Neural progenitor cell (in vitro differentiated cells): ENCODE measurements around the gene WWOX. TPM values are rescaled to one million over a fixed set of nuclear protein-coding genes. Genes with fewer than 3 reads are reported as not detected.

ENCODE experiments used
- DNase-seq: peaks from one replicate; pipeline ENCODE4 v3.0.0-alpha.2; 2016; ENCODE audit warnings: low spot score
- H2AFZ ChIP-seq: fragments of 200-600 bp; sonication (generic); replicated peaks from 2 replicates; pipeline ENCODE4 v1.6.1; 2016; ENCODE audit warnings: antibody characterized with exemption
- H3F3A ChIP-seq: fragments of 200-600 bp; sonication (generic); 2 replicates; pipeline ENCODE4 v1.6.1; 2016; ENCODE audit warnings: antibody characterized with exemption, low read depth
- H3K27ac ChIP-seq: fragments of 200-600 bp; sonication (generic); 2 replicates; pipeline ENCODE4 v1.5.1; 2016; ENCODE audit warnings: mild to moderate bottlenecking
- H3K27me3 ChIP-seq: fragments of 200-600 bp; sonication (generic); 2 replicates; pipeline ENCODE4 v1.6.1; 2016; ENCODE audit warnings: mild to moderate bottlenecking, moderate library complexity
- H3K36me3 ChIP-seq: fragments of 200-600 bp; sonication (generic); 2 replicates; pipeline ENCODE4 v1.5.1; 2016
- H3K4me1 ChIP-seq: fragments of 200-600 bp; sonication (generic); 2 replicates; pipeline ENCODE4 v1.6.1; 2016; ENCODE audit warnings: mixed run types
- H3K4me2 ChIP-seq: fragments of 200-600 bp; sonication (generic); 2 replicates; pipeline ENCODE4 v1.6.1; 2016
- H3K4me3 ChIP-seq: fragments of 200-600 bp; sonication (generic); 2 replicates; pipeline ENCODE4 v1.5.1; 2016
- H3K79me2 ChIP-seq: fragments of 200-600 bp; sonication (generic); 2 replicates; pipeline ENCODE4 v1.6.1; 2016; ENCODE audit warnings: low read depth
- H3K9ac ChIP-seq: fragments of 200-600 bp; sonication (generic); 2 replicates; pipeline ENCODE4 v1.6.1; 2016
- H3K9me3 ChIP-seq: fragments of 200-600 bp; sonication (generic); 2 replicates; pipeline ENCODE4 v1.5.1; 2016; ENCODE audit warnings: low read depth
- H4K20me1 ChIP-seq: fragments of 200-600 bp; sonication (generic); 2 replicates; pipeline ENCODE4 v1.6.1; 2016; ENCODE audit warnings: low read depth
- H3K27ac Mint-ChIP-seq: 3 replicates; pipeline ENCODE4 v1.8.0; 2021; ENCODE audit warnings: mixed read lengths
- H3K27me3 Mint-ChIP-seq: 2 replicates; pipeline ENCODE4 v1.8.0; 2022; ENCODE audit warnings: low read depth, mild to moderate bottlenecking, inconsistent platforms, moderate library complexity, mixed read lengths; ENCODE audit not compliant: insufficient read depth
- H3K36me3 Mint-ChIP-seq: 3 replicates; pipeline ENCODE4 v1.8.0; 2021; ENCODE audit warnings: mixed read lengths
- H3K4me1 Mint-ChIP-seq: 3 replicates; pipeline ENCODE4 v1.8.0; 2021; ENCODE audit warnings: mixed read lengths
- H3K4me3 Mint-ChIP-seq: 3 replicates; pipeline ENCODE4 v1.8.0; 2021; ENCODE audit warnings: mild to moderate bottlenecking, moderate library complexity, mixed read lengths
- H3K9me3 Mint-ChIP-seq: 3 replicates; pipeline ENCODE4 v1.8.0; 2020; ENCODE audit warnings: mixed read lengths
- CTCF ChIP-seq: fragments of 200-600 bp; sonication (generic); IDR thresholded peaks from 2 replicates; pipeline ENCODE4 v1.5.1; 2017; ENCODE audit warnings: antibody characterized with exemption, mild to moderate bottlenecking
- EZH2 ChIP-seq: fragments of 200-600 bp; sonication (generic); IDR thresholded peaks from 2 replicates; pipeline ENCODE4 v1.6.1; 2017; ENCODE audit warnings: antibody characterized with exemption, mild to moderate bottlenecking, moderate library complexity
- EZH2phosphoT487 ChIP-seq: fragments of 200-600 bp; sonication (generic); IDR thresholded peaks from 2 replicates; pipeline ENCODE4 v1.6.1; 2017; ENCODE audit warnings: antibody characterized with exemption
- total RNA-seq: library from RNA; depleted of rRNA; stranded (reverse); fragments of >200 nt; gene quantifications from 2 replicates; pipeline ENCODE4 v1.2.3, GENCODE V29; 2015; ENCODE audit warnings: low replicate concordance

WWOX gene
- total RNA-seq, 1 donor from 2014 or later: 63.7 TPM

GRCh38 chr16:78650339-78651074, 551.1 kb downstream of the WWOX start:
- Histone ChIP-seq H3K4me2 (no peak overlapping the region), H3K9ac (no peak overlapping the region), H4K20me1 (no peaks in the 10 kb centered on the region), H2AFZ (no peak overlapping the region), H3K4me3 (no peak overlapping the region), H3K9me3 (no peaks in the 10 kb centered on the region), H3K27me3 (no peaks in the 10 kb centered on the region), H3K4me1 (no peaks in the 10 kb centered on the region), H3K36me3 (no peaks in the 10 kb centered on the region), H3K79me2 (no peaks in the 10 kb centered on the region), H3F3A (no peaks in the 10 kb centered on the region), H3K27ac (no peak overlapping the region)
- Mint-ChIP-seq H3K4me3 (no peak overlapping the region), H3K9me3 (peaks cover 4% of the 10 kb centered on the region), H3K4me1 (peaks cover 10% of the 10 kb centered on the region), H3K36me3 (peaks cover 3% of the 10 kb centered on the region), H3K27ac (peak overlapping the region; percentile 4), H3K27me3 (peaks cover 3% of the 10 kb centered on the region)
- no peak for DNase-seq
- TF ChIP-seq EZH2phosphoT487: no peak
- TF ChIP-seq EZH2: no peak
- TF ChIP-seq CTCF: no peak

GRCh38 chr16:78654929-78655328, 555.5 kb downstream of the WWOX start:
- H3K4me1 Mint-ChIP-seq: peaks cover 28% of the 10 kb centered on the region
- Histone ChIP-seq H3K4me3 (no peak overlapping the region), H3K27ac (no peak overlapping the region), H3K79me2 (no peaks in the 10 kb centered on the region), H3K36me3 (no peaks in the 10 kb centered on the region), H2AFZ (no peak overlapping the region), H3K4me1 (no peaks in the 10 kb centered on the region), H3K4me2 (no peak overlapping the region), H3K9ac (no peak overlapping the region), H3F3A (no peaks in the 10 kb centered on the region), H3K9me3 (no peaks in the 10 kb centered on the region), H4K20me1 (no peaks in the 10 kb centered on the region), H3K27me3 (no peaks in the 10 kb centered on the region)
- H3K27me3 Mint-ChIP-seq: peaks cover 6% of the 10 kb centered on the region
- H3K4me3 Mint-ChIP-seq: no peak overlapping the region
- no peaks in the 10 kb centered on the region for H3K9me3 Mint-ChIP-seq
- no peak for DNase-seq
- peaks cover 2% of the 10 kb centered on the region for H3K36me3 Mint-ChIP-seq
- TF ChIP-seq EZH2 (no peak), CTCF (no peak), EZH2phosphoT487 (no peak)
- H3K27ac Mint-ChIP-seq: no peak overlapping the region

DNA sequence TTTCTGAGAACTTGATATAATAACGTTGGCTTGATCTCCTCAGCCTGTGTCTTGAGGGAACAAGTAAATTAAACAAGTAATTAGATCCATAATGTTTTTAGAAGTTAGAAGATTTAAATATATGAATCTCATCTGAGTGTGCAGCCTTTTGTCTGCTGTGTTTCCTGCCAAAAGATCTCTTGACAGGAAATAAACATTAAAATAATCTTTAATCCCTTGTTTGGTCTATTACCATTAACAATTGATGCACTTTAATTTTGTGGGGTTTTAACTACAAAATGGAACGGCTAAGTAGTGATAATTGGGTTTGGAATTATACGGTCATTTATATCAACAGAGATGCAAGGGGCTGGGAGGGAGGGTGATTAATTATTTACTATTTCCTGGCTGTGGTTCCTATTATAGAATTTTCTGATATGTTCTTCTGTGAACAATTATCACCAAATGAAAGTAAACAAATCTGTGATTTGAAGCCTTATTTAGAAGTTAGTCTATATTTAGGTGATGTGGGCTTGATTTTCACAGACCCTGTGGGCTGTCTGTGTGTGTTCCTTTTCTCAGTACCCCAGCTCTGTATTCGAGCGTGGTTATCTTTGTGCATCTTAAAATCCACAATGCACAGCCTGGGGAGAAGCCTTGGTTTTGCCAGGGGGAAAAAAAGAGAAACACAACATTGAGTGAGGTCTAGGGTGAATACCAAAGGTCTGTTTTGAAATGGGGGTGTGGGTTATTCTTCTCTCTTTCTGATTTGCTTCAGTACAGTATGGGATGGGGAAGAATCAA, 556.1 kb downstream of the WWOX start:
- Histone ChIP-seq H2AFZ (no peak overlapping the region), H4K20me1 (no peaks in the 10 kb centered on the region), H3K9ac (no peak overlapping the region), H3K79me2 (no peaks in the 10 kb centered on the region), H3F3A (no peaks in the 10 kb centered on the region), H3K4me1 (no peaks in the 10 kb centered on the region), H3K4me3 (no peak overlapping the region), H3K36me3 (no peaks in the 10 kb centered on the region), H3K9me3 (no peaks in the 10 kb centered on the region), H3K27ac (no peak overlapping the region), H3K4me2 (no peak overlapping the region), H3K27me3 (no peaks in the 10 kb centered on the region)
- Mint-ChIP-seq H3K27me3 (peaks cover 6% of the 10 kb centered on the region), H3K9me3 (no peaks in the 10 kb centered on the region), H3K4me3 (no peak overlapping the region), H3K36me3 (peaks cover 2% of the 10 kb centered on the region), H3K4me1 (peaks cover 28% of the 10 kb centered on the region), H3K27ac (no peak overlapping the region)
- no peak for DNase-seq
- no peak for TF ChIP-seq EZH2

GRCh38 chr16:78656887-78657286, 557.4 kb downstream of the WWOX start:
- Mint-ChIP-seq H3K4me3 (no peak overlapping the region), H3K4me1 (peaks cover 24% of the 10 kb centered on the region), H3K36me3 (peaks cover 2% of the 10 kb centered on the region), H3K27me3 (peaks cover 10% of the 10 kb centered on the region), H3K27ac (no peak overlapping the region), H3K9me3 (peaks cover 2% of the 10 kb centered on the region)
- H3K9me3 ChIP-seq: no peaks in the 10 kb centered on the region
- TF ChIP-seq EZH2phosphoT487: no peak
- no peak for TF ChIP-seq EZH2
- TF ChIP-seq CTCF: no peak
- H3K27me3 ChIP-seq: no peaks in the 10 kb centered on the region
- no peak for DNase-seq
- H3K9ac ChIP-seq: no peak overlapping the region
- no peak overlapping the region for H2AFZ ChIP-seq
- peaks cover 3% of the 10 kb centered on the region for H3K4me1 ChIP-seq
- H3K4me2 ChIP-seq: no peak overlapping the region
- no peaks in the 10 kb centered on the region for H3F3A ChIP-seq
- H3K79me2 ChIP-seq: no peaks in the 10 kb centered on the region
- no peaks in the 10 kb centered on the region for H4K20me1 ChIP-seq
- H3K4me3 ChIP-seq: no peak overlapping the region
- H3K36me3 ChIP-seq: no peaks in the 10 kb centered on the region
- H3K27ac ChIP-seq: no peak overlapping the region
